PC-3 (cell line): ENCODE measurements around the gene LIX1L.

Source experiments
- CTCF ChIP-seq: fragments of 300-600 bp; sonication (generic); conservative IDR thresholded peaks from 2 replicates; pipeline ENCODE4 v1.5.1; 2017; ENCODE audit warnings: antibody characterized with exemption, low read depth, mild to moderate bottlenecking, low read length
- EZH2 ChIP-seq: fragments of 300-600 bp; sonication (generic); IDR thresholded peaks from one replicate; pipeline ENCODE4 v1.6.1; 2017; ENCODE audit warnings: antibody characterized with exemption, mild to moderate bottlenecking, low read length; ENCODE audit not compliant: unreplicated experiment

DNA sequence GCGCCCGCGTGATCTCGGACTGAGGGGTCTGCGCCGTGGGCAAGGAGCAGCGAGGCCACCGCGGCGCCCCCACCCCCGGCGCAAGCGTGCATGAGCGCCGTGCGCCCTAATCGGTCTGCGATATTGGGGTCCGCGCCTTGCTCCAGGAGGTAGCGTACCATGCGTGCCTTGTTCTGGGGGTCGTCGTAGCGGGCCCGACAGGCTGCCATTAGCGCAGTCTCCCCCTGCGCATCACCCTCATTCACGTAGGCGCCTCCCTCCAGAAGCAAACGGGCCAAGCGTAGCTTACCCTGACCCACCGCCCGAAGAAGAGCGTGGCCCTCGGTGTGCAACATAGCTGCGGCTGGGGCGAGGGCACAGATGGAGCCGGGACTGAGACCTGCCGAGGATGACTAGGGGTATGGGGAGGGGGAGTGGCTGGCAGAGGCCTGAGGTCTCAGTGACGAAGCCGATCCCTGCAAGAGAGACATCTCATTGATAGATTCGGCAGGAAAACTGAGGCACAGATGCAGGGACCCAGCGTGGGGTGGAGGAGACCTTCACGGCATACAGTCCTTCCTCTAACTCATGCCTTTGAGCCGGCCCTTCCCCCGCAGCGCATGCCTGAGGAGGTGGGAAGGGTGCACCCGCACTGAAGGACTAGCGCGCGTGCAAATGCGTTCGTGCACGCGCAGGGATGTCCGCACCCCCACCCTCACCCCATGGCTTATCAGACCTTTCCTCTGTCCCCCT, 3.8 kb upstream of the LIX1L start:
- TF ChIP-seq CTCF: no peak
- TF ChIP-seq EZH2: no peak
